Measurements from ENCODE around the gene RASSF5. TPM values are rescaled to one million over a fixed set of nuclear protein-coding genes. Genes with fewer than 3 reads are reported as not detected.

The RASSF5 gene
- total and polyA plus RNA-seq, 2 of the 13 experiments (the other 11 are each of a cell fraction or from before 2014, with no cell fraction given), result 0.18 to 0.40 TPM

DNA sequence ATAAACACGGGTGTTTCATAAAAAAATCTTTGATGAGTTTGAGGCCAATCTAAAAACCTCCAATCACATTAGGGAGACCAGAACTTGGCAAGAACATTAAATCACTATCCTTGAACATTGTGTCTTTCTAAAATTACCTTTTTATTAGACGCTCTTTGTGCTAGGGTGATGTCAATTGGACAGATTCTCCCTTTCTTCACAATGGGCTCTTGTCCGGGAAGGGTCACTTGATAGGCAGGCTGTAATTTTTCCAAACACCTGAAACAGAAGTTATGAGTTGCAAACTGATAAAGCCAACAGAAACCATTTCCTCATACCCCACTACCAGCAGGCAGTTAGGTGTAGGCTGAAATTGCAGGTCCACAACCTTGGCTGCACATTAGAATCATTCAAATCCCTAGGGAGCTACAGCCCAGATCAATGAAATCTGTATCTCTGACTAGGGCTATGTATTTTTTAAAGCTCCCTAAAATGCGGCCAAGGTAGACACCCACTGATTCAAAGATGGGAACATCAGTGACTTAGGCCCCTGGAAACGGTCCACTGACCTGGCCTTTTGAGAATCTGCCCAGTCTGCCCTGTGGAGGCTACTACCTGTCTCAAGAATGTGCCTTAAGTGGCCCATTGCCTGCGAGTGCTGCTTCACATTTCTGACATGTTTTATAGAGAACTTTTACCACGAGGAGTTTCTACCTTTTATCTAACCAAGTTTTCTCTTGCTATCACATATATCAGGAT is 88.4 kb downstream of the RASSF5 start (continued):
- no peak for TF ChIP-seq ZBTB40 (IDR thresholded peaks at IDR 0.05)
- TF ChIP-seq ZBTB40 (CRISPR knock-in tag; IDR thresholded peaks at IDR 0.05), result no peak
- no peak for TF ChIP-seq ZNF383 (CRISPR knock-in tag; IDR thresholded peaks at IDR 0.05; ENCODE audit: borderline replicate concordance)
- TF ChIP-seq MED8 (CRISPR knock-in tag; IDR thresholded peaks at IDR 0.05; ENCODE audit: insufficient replicate concordance), result no peak
- TF ChIP-seq ZFP36 (IDR thresholded peaks at IDR 0.05; ENCODE audit: borderline replicate concordance, low read depth, low read length, partially characterized antibody), result no peak
- TF ChIP-seq SUZ12 (IDR thresholded peaks at IDR 0.05; ENCODE audit: low read depth, low read length), result no peak
